ENCODE results near the gene CBR1.

The CBR1 gene

DNA sequence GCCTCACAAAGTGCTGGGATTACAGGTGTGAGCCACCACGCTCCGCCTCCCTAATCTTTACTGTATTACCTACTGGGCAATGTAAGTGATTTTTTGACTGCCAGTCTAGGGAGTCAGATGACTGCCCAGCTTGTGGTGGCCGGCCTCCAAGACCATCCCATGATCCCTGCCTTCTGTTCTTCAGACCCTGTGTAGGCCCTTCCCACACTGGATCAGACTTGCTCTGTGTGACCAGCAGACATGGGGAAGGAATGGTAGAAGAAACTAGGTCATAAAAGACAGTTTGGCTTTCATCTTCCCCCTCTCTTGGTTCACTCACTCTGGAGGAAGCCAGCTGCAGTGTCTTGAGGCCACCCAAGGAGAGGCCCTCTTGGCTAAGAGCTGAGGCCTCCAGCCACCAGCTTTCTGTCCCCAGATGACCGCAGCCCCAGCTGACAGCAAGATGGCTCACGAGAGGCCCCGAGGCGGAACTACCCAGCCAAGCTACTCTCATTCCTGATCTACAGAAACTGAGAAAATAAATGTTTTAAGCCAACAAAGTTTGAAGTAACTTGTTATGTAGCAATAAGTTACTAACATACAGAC, 50.6 kb downstream of the CBR1 start:
- no peak for DNase-seq

All from activated CD4-positive, CD25-positive, alpha-beta regulatory T cell (primary cell).